ENCODE results near the gene DHX34.

DNA sequence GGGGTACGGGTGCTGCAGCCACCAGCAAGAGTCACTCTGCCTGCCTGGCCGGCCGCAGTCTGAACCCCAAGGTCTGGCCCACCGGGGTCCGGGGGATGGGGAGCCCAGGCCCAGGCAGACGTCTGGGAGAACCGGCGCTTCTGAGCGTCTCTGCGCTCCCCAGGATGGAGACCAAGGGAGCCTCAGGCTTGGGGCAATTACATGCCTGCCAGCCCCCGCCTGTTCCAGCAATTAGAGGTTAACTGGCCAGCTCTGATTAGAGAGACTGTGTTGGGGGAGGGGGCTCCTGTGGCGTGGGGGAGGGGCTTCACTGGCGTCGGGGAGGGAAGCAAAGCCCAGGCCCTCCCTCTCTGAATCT lies 58.3 kb downstream of the DHX34 start:
- TF ChIP-seq, protein P1, sequence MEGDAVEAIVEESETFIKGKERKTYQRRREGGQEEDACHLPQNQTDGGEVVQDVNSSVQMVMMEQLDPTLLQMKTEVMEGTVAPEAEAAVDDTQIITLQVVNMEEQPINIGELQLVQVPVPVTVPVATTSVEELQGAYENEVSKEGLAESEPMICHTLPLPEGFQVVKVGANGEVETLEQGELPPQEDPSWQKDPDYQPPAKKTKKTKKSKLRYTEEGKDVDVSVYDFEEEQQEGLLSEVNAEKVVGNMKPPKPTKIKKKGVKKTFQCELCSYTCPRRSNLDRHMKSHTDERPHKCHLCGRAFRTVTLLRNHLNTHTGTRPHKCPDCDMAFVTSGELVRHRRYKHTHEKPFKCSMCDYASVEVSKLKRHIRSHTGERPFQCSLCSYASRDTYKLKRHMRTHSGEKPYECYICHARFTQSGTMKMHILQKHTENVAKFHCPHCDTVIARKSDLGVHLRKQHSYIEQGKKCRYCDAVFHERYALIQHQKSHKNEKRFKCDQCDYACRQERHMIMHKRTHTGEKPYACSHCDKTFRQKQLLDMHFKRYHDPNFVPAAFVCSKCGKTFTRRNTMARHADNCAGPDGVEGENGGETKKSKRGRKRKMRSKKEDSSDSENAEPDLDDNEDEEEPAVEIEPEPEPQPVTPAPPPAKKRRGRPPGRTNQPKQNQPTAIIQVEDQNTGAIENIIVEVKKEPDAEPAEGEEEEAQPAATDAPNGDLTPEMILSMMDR (IDR thresholded peaks at IDR 0.05; ENCODE audit: low read length): no peak
- no peak for TF ChIP-seq EZH2phosphoT487 (IDR thresholded peaks at IDR 0.05; ENCODE audit: low read length)

Data from MM.1S (cell line).